Endothelial cell of umbilical vein (primary cell): ENCODE measurements around the gene ASPHD2. TPM values are rescaled to one million over a fixed set of nuclear protein-coding genes. Genes with fewer than 3 reads are reported as not detected.

Source experiments
- BruUV-seq: library from RNA; stranded (reverse); fragments of 400-500 nt; replicated peaks from 2 replicates; lab custom pipeline; 2021; lab: Mats Ljungman, UMichigan
- CTCF ChIA-PET: fragments of 300-600, 350-600 bp; sonication (Branson Sonifier 250); formaldehyde crosslinking; loops from one replicate; lab custom pipeline; 2021; ENCODE audit warnings: antibody characterized with exemption, inconsistent platforms; lab: Charles Lee
- POLR2A ChIA-PET: fragments of 300-600, 350-600 bp; sonication (Branson Sonifier 250); formaldehyde crosslinking; loops from one replicate; lab custom pipeline; 2021; ENCODE audit warnings: antibody characterized with exemption, inconsistent platforms; lab: Charles Lee
- DNase-seq: peaks from one replicate; pipeline ENCODE4 v3.0.0-alpha.2; 2011; ENCODE audit warnings: low read depth, low spot score
- FAIRE-seq: peaks from 2 replicates; lab custom pipeline; 2011; peaks lifted over from hg19 to GRCh38; lab: Jason Lieb, UNC
- H2AFZ ChIP-seq: 2 replicates; pipeline ENCODE4 v1.6.0; 2012; ENCODE audit warnings: low read depth, low read length, control low read depth, inconsistent platforms
- H3K27ac ChIP-seq: 2 replicates; pipeline ENCODE4 v1.5.1; 2011; ENCODE audit warnings: low read depth, mild to moderate bottlenecking, control low read depth, low read length, moderate library complexity; ENCODE audit not compliant: insufficient read depth
- H3K27me3 ChIP-seq, 2 experiments: 2 replicates each; pipeline versions ENCODE4 v1.6.0 to v1.6.1; 2011; ENCODE audit warnings: low read length in 2 of 2, mixed read lengths in 1 of 2; ENCODE audit not compliant: control insufficient read depth in 2 of 2, insufficient read depth in 2 of 2
- H3K36me3 ChIP-seq, 2 experiments: 2 replicates in 1 of 2; 3 replicates in 1 of 2; pipeline ENCODE4 v1.5.1; 2011; ENCODE audit warnings: low read length in 2 of 2, mild to moderate bottlenecking in 1 of 2, moderate library complexity in 1 of 2; ENCODE audit not compliant: control insufficient read depth in 2 of 2, insufficient read depth in 2 of 2; ENCODE audit errors: extremely low read depth in 1 of 2
- H3K4me1 ChIP-seq: 3 replicates; pipeline ENCODE4 v1.5.1; 2011; ENCODE audit warnings: mild to moderate bottlenecking, low read length; ENCODE audit not compliant: control insufficient read depth, insufficient read depth; ENCODE audit errors: extremely low read depth
- H3K4me2 ChIP-seq: 2 replicates; pipeline ENCODE4 v1.6.1; 2011; ENCODE audit warnings: low read length, control low read depth, mixed read lengths; ENCODE audit not compliant: insufficient read depth
- H3K4me3 ChIP-seq, 3 experiments: fragments of 200-600 bp in 1 of 3; sonication (generic), shearing (Covaris generic) in 1 of 3; replicated peaks in 1 of 3; 2 replicates each; pipeline ENCODE4 v1.5.1; 2011 to 2016; ENCODE audit warnings: control low read depth in 3 of 3, low read length in 3 of 3, mild to moderate bottlenecking in 2 of 3, inconsistent platforms in 1 of 3, low read depth in 1 of 3, moderate library complexity in 1 of 3; ENCODE audit not compliant: insufficient read depth in 1 of 3
- H3K79me2 ChIP-seq: 2 replicates; pipeline ENCODE4 v1.6.0; 2012; ENCODE audit warnings: low read length, inconsistent platforms; ENCODE audit not compliant: control insufficient read depth, insufficient read depth
- H3K9ac ChIP-seq: replicated peaks from 2 replicates; pipeline ENCODE3; 2011; ENCODE audit warnings: low read length, control low read depth; ENCODE audit not compliant: insufficient read depth; ENCODE audit errors: extremely low read depth
- H3K9me1 ChIP-seq: replicated peaks from 3 replicates; pipeline ENCODE4 v1.6.0; 2011; ENCODE audit warnings: mild to moderate bottlenecking, low read length; ENCODE audit not compliant: control insufficient read depth, insufficient read depth; ENCODE audit errors: extremely low read depth
- H3K9me3 ChIP-seq: replicated peaks from 2 replicates; pipeline ENCODE4 v1.5.1; 2012; ENCODE audit warnings: low read length, inconsistent platforms; ENCODE audit not compliant: control insufficient read depth, insufficient read depth
- H4K20me1 ChIP-seq: replicated peaks from 2 replicates; pipeline ENCODE3; 2011; ENCODE audit warnings: mild to moderate bottlenecking, low read length; ENCODE audit not compliant: control insufficient read depth, insufficient read depth; ENCODE audit errors: extremely low read depth
- EZH2 ChIP-seq: IDR thresholded peaks from 2 replicates; pipeline ENCODE4 v1.6.1; 2012; ENCODE audit warnings: borderline replicate concordance, low read depth, mild to moderate bottlenecking, moderate library complexity, low read length, inconsistent platforms; ENCODE audit not compliant: severe bottlenecking
- GATA2 ChIP-seq: IDR thresholded peaks from 2 replicates; pipeline ENCODE4 v1.7.0; 2011; ENCODE audit warnings: low read depth, mild to moderate bottlenecking, moderate library complexity, mixed read lengths, low read length; ENCODE audit not compliant: insufficient read length, insufficient read depth
- JUN ChIP-seq: IDR thresholded peaks from 2 replicates; pipeline ENCODE4 v1.6.1; 2011; ENCODE audit warnings: borderline replicate concordance, low read depth; ENCODE audit not compliant: insufficient read length, insufficient read depth
- MYC ChIP-seq: IDR thresholded peaks from one replicate; pipeline ENCODE4 v1.6.1; 2011; ENCODE audit warnings: mild to moderate bottlenecking, low read depth, low read length
- POLR2A ChIP-seq: IDR thresholded peaks from 2 replicates; pipeline ENCODE4 v1.6.1; 2012; ENCODE audit warnings: low read depth, mild to moderate bottlenecking, control low read depth, low read length
- dilution Hi-C: fragments of 300-500 bp; cut with MboI; formaldehyde crosslinking; loops from one replicate; pipeline ENCODE4 v1.15.0; 2019; ENCODE audit warnings: low sequenced_read_pairs; ENCODE audit not compliant: extremely low pct_ligation_motif_present
- intact Hi-C: fragments of 100-400 bp; cut with micrococcal nuclease; formaldehyde crosslinking; loops from one replicate; pipeline ENCODE4 v1.10.0; 2022
- polyA plus RNA-seq, 4 experiments: library from polyadenylated mRNA; depleted of rRNA in 3 of 4; stranded (reverse) in 3 of 4; unstranded in 1 of 4; fragments of >200 nt; gene quantifications; 2 replicates each; pipeline versions ENCODE4 v1.2.1 to v1.2.3, GENCODE V29; 2011 to 2012; ENCODE audit warnings: missing spikeins in 1 of 4
- total RNA-seq: library from RNA; stranded (reverse); gene quantifications from 2 replicates; pipeline ENCODE4 v1.2.3, GENCODE V29; 2021
- TF ChIP-seq, protein P1 (sequence below): IDR thresholded peaks from 2 replicates; pipeline ENCODE4 v1.6.1; 2011; ENCODE audit not compliant: insufficient read depth, insufficient read length
- TF ChIP-seq, protein P2 (sequence below), 2 donors: IDR thresholded peaks; 1 replicate in 1 of 2; 2 replicates in 1 of 2; pipeline ENCODE4 v1.5.1; 2011; ENCODE audit warnings: low read length in 2 of 2, mild to moderate bottlenecking in 2 of 2, moderate library complexity in 2 of 2, control low read depth in 1 of 2, inconsistent platforms in 1 of 2, low read depth in 1 of 2; ENCODE audit not compliant: insufficient read depth in 1 of 2; ENCODE audit errors: extremely low read depth in 1 of 2

Gene ASPHD2
- total and polyA plus RNA-seq, 2 donors (not counting 3 experiments of a cell fraction or from before 2014, with no cell fraction given) = 4.8 to 5.5 TPM

DNA sequence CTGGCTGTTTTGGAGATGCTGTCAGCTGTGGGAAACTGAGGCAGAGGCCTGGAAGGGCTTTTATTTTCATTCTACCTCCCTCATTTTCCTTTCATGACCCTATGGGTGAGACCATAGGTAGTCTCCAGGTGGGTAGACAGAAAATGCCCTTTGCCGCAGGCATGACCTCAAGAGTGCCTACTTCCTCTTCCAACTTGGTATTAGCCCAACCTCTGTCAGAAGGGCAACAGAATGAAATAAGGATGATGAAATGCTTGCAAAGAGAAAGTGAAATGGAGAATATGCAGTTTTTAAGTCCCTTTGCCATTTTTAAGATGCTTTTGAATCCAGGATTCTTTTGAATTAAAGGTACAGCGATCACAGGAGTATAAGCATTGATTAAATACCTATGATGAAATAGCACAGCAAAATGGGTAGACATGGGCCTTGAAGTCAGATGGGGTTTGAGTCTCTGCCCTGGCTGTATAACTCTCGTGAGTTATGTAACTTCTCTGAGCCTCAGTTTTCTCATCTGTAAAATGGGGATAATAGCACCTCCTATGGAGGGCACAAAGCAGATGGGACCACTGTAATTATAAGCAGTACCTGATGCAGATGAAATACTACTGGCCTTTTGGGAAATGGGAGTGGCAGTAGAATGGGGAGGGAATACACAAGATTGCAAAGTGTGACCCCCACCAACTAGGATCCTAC, 3.7 kb downstream of the ASPHD2 start:
- intact Hi-C loops (no loop called here), dilution Hi-C loops (no loop called here)
- no peaks in the 10 kb centered on the region for H3K79me2 ChIP-seq
- ChIA-PET CTCF (no interaction called here), POLR2A (no interaction called here)
- H3K36me3 ChIP-seq = peaks cover 0 to 6% of the 10 kb centered on the region in 2 experiments
- no peaks in the 10 kb centered on the region for H4K20me1 ChIP-seq
- H3K4me1 ChIP-seq = peaks cover 14% of the 10 kb centered on the region
- H3K4me2 ChIP-seq = no peak overlapping the region
- no TSS peak for BruUV-seq
- H3K9me3 ChIP-seq = no peaks in the 10 kb centered on the region
- H3K9ac ChIP-seq = no peak overlapping the region
- H3K27me3 ChIP-seq = no peaks in the 10 kb centered on the region
- FAIRE-seq = no peak
- H2AFZ ChIP-seq = no peak overlapping the region
- no peaks in the 10 kb centered on the region for H3K9me1 ChIP-seq
- no peak for TF ChIP-seq EZH2
- no peak for TF ChIP-seq POLR2A
- TF ChIP-seq, protein P1, sequence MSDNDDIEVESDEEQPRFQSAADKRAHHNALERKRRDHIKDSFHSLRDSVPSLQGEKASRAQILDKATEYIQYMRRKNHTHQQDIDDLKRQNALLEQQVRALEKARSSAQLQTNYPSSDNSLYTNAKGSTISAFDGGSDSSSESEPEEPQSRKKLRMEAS = no peak
- H3K4me3 ChIP-seq = no peak overlapping the region
- no peak for DNase-seq
- no peak overlapping the region for H3K27ac ChIP-seq

DNA sequence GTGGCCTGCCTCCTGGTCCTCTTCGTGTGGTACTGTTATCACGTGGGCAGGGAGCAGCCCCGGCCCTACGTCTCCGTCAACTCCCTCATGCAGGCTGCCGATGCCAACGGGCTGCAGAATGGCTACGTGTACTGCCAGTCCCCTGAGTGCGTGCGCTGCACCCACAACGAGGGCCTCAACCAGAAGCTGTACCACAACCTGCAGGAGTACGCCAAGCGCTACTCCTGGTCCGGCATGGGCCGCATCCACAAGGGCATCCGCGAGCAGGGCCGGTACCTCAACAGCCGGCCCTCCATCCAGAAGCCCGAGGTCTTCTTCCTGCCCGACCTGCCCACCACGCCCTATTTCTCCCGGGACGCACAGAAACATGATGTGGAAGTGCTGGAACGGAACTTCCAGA, 4.7 kb downstream of the ASPHD2 start:
- dilution Hi-C loops (no loop called here), intact Hi-C loops (no loop called here)
- no peak for TF ChIP-seq POLR2A
- TF ChIP-seq, protein P2, sequence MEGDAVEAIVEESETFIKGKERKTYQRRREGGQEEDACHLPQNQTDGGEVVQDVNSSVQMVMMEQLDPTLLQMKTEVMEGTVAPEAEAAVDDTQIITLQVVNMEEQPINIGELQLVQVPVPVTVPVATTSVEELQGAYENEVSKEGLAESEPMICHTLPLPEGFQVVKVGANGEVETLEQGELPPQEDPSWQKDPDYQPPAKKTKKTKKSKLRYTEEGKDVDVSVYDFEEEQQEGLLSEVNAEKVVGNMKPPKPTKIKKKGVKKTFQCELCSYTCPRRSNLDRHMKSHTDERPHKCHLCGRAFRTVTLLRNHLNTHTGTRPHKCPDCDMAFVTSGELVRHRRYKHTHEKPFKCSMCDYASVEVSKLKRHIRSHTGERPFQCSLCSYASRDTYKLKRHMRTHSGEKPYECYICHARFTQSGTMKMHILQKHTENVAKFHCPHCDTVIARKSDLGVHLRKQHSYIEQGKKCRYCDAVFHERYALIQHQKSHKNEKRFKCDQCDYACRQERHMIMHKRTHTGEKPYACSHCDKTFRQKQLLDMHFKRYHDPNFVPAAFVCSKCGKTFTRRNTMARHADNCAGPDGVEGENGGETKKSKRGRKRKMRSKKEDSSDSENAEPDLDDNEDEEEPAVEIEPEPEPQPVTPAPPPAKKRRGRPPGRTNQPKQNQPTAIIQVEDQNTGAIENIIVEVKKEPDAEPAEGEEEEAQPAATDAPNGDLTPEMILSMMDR (IDR thresholded peaks at IDR 0.05; ENCODE audit: extremely low read depth in 1 of 2, insufficient read depth in 1 of 2, low read depth in 1 of 2, low read length in 2 of 2) = no peak
- TF ChIP-seq GATA2 = no peak
- TF ChIP-seq, protein P1 = no peak
- no peak for TF ChIP-seq MYC
- TF ChIP-seq JUN = no peak
- Histone ChIP-seq H3K9me1 (no peaks in the 10 kb centered on the region), H3K9me3 (no peaks in the 10 kb centered on the region), H3K36me3 (peaks cover 0 to 6% of the 10 kb centered on the region in 2 experiments), H4K20me1 (no peaks in the 10 kb centered on the region), H3K9ac (no peak overlapping the region), H3K4me3 (no peak overlapping the region), H3K4me2 (no peak overlapping the region), H3K27me3 (no peaks in the 10 kb centered on the region), H3K4me1 (peaks cover 14% of the 10 kb centered on the region), H2AFZ (no peak overlapping the region), H3K27ac (no peak overlapping the region), H3K79me2 (no peaks in the 10 kb centered on the region)
- no TSS peak for BruUV-seq
- DNase-seq (no peak), FAIRE-seq (no peak)
- ChIA-PET CTCF (no interaction called here), POLR2A (no interaction called here)
